ENCODE data around the gene BTG2. TPM values are rescaled to one million over a fixed set of nuclear protein-coding genes. Genes with fewer than 3 reads are reported as not detected.
"Not testable (repeated sequence)": the region's sequence is repeated elsewhere in the genome, so short reads cannot be mapped to it uniquely, and the experiment has no call there.

Gene BTG2
- total RNA-seq, 4 donors from 2014 or later: 76.3 to 654 (median 238) TPM

GRCh38 chr1:203299169-203299568 is 6.2 kb upstream of the BTG2 start:
- DNase-seq (ENCODE audit: low spot score) (no peak), ATAC-seq (ENCODE audit: low FRiP score) (no peak)
- TF ChIP-seq CTCF (IDR thresholded peaks at IDR 0.05): no peak

GRCh38 chr1:203299719-203300429 is 5.4 kb upstream of the BTG2 start:
- not testable (repeated sequence) for ATAC-seq (ENCODE audit: low FRiP score); DNase-seq (ENCODE audit: low spot score)

GRCh38 chr1:203300441-203301330 is 4.6 kb upstream of the BTG2 start:
- TF ChIP-seq CTCF (IDR thresholded peaks at IDR 0.05): no peak
- ATAC-seq (ENCODE audit: low FRiP score) (no peak), DNase-seq (ENCODE audit: low spot score) (no peak)

GRCh38 chr1:203301331-203301668 is 4.0 kb upstream of the BTG2 start:
- TF ChIP-seq CTCF (IDR thresholded peaks at IDR 0.05): no peak
- DNase-seq (ENCODE audit: low spot score) (no peak), ATAC-seq (ENCODE audit: low FRiP score) (no peak)

GRCh38 chr1:203302456-203302855 is 2.9 kb upstream of the BTG2 start:
- TF ChIP-seq CTCF (IDR thresholded peaks at IDR 0.05): no peak
- ATAC-seq (ENCODE audit: low FRiP score): no peak

GRCh38 chr1:203302894-203303293 is 2.4 kb upstream of the BTG2 start:
- DNase-seq (ENCODE audit: low spot score) (no peak), ATAC-seq (ENCODE audit: low FRiP score) (no peak)
- TF ChIP-seq CTCF (IDR thresholded peaks at IDR 0.05): no peak

More at GRCh38 chr1:203302456-203302855, 2.9 kb upstream of the BTG2 start:
- no peak for DNase-seq (ENCODE audit: low spot score)

GRCh38 chr1:203304391-203304918 is 864 bp upstream of the BTG2 start:
- DNase-seq (ENCODE audit: low spot score): no peak
- no peak for ATAC-seq (ENCODE audit: low FRiP score)
- TF ChIP-seq CTCF (IDR thresholded peaks at IDR 0.05): no peak

All from omental fat pad (tissue), 4 donors.